T-cell (primary cell): ENCODE measurements around the gene RAP1GAP2. TPM values are rescaled to one million over a fixed set of nuclear protein-coding genes. Genes with fewer than 3 reads are reported as not detected.
A peak's percentile ranks its signal among the peaks of the same experiment; 100 is the strongest.

Experiments used
- ATAC-seq, 4 experiments: fragments of 200-7000 bp in 3 of 4; fragments of 150-1000 bp in 1 of 4; cut with Tn5 transposase; replicated peaks in 1 of 4; 1 replicate in 3 of 4; 2 replicates in 1 of 4; pipeline ENCODE4 v1.10.0; 2021; ENCODE audit warnings: moderate library complexity in 3 of 4, mild to moderate bottlenecking in 2 of 4, moderate number of reproducible peaks in 1 of 4
- CTCF ChIA-PET, 2 donors: fragments of 300-600 bp; sonication (Branson Sonifier 250); formaldehyde crosslinking; loops; one replicate each; lab custom pipeline; 2022; ENCODE audit warnings: antibody characterized with exemption in 2 of 2; lab: Charles Lee
- POLR2A ChIA-PET, 2 donors: fragments of 300-600 bp; sonication (Branson Sonifier 250); formaldehyde crosslinking; loops; one replicate each; lab custom pipeline; 2022; ENCODE audit warnings: antibody characterized with exemption in 2 of 2; lab: Charles Lee
- DNase-seq, 35 experiments: peaks; one replicate each; pipeline versions ENCODE4 v3.0.0 to v3.0.0-alpha.2; 2013 to 2023
- H3K27ac ChIP-seq: one replicate; pipeline ENCODE4 v1.5.1; 2013; ENCODE audit warnings: low read length
- H3K27me3 ChIP-seq, 2 experiments: replicated peaks in 1 of 2; 1 replicate in 1 of 2; 2 replicates in 1 of 2; pipeline versions ENCODE4 v1.6.1 to v1.7.0; 2013; ENCODE audit warnings: low read length in 1 of 2, mixed read lengths in 1 of 2; ENCODE audit not compliant: control insufficient read depth in 2 of 2, insufficient read depth in 2 of 2; ENCODE audit errors: extremely low read depth in 1 of 2
- H3K36me3 ChIP-seq, 2 donors: 1 replicate in 1 of 2; 2 replicates in 1 of 2; pipeline versions ENCODE4 v1.6.1 to v1.7.0; 2013; ENCODE audit warnings: low read length in 1 of 2; ENCODE audit not compliant: control insufficient read depth in 2 of 2, insufficient read depth in 1 of 2; ENCODE audit errors: extremely low read depth in 1 of 2
- H3K4me1 ChIP-seq, 2 experiments: 1 replicate in 1 of 2; 2 replicates in 1 of 2; pipeline versions ENCODE4 v1.6.1 to v1.7.0; 2013; ENCODE audit warnings: low read length in 2 of 2, mixed read lengths in 1 of 2; ENCODE audit not compliant: insufficient read depth in 2 of 2, control insufficient read depth in 1 of 2; ENCODE audit errors: extremely low read depth in 1 of 2
- H3K4me3 ChIP-seq, 2 donors: 1 replicate in 1 of 2; 2 replicates in 1 of 2; pipeline versions ENCODE4 v1.5.1 to v1.7.0; 2013; ENCODE audit warnings: mild to moderate bottlenecking in 2 of 2, low read length in 1 of 2, moderate library complexity in 1 of 2; ENCODE audit not compliant: control insufficient read depth in 1 of 2; ENCODE audit errors: extremely low read depth in 1 of 2
- H3K9me3 ChIP-seq: 2 replicates; pipeline ENCODE4 v1.7.0; 2013
- H3K27ac Mint-ChIP-seq, 2 donors: one replicate each; pipeline ENCODE4 v1.8.0; 2020 to 2021; ENCODE audit warnings: mild to moderate bottlenecking in 2 of 2, mixed read lengths in 2 of 2
- H3K27me3 Mint-ChIP-seq, 2 donors: one replicate each; pipeline ENCODE4 v1.8.0; 2021 to 2022; ENCODE audit warnings: mixed read lengths in 2 of 2
- H3K36me3 Mint-ChIP-seq: one replicate; pipeline ENCODE4 v1.8.0; 2021; ENCODE audit warnings: mixed read lengths
- H3K4me1 Mint-ChIP-seq, 3 donors: one replicate each; pipeline ENCODE4 v1.8.0; 2020 to 2022; ENCODE audit warnings: mixed read lengths in 3 of 3, mild to moderate bottlenecking in 1 of 3
- H3K4me3 Mint-ChIP-seq, 3 donors: one replicate each; pipeline ENCODE4 v1.8.0; 2020 to 2022; ENCODE audit warnings: mild to moderate bottlenecking in 3 of 3, mixed read lengths in 3 of 3, moderate library complexity in 3 of 3
- H3K9me3 Mint-ChIP-seq, 3 donors: one replicate each; pipeline ENCODE4 v1.8.0; 2020 to 2022; ENCODE audit warnings: mixed read lengths in 3 of 3
- WGBS: methylation state at CpG from one replicate; pipeline ENCODE4 v1.1.5; 2013; ENCODE audit warnings: missing lambda C conversion rate; ENCODE audit not compliant: insufficient coverage; 5-methylcytosine and 5-hydroxymethylcytosine counted together
- total RNA-seq, 35 experiments: library from RNA in 6 of 35; stranded (reverse) in 6 of 35; fragments of 120-200 nt in 1 of 35; gene quantifications; one replicate each; pipeline versions ENCODE4 v1.2.1 to v1.2.4 and lab custom pipeline; 2013 to 2026

Gene RAP1GAP2
- total RNA-seq, 5 donors from 2014 or later (not counting 1 experiment from before 2014, with no cell fraction given): 8.0 to 77.7 (median 13.3) TPM

GRCh38 chr17:3002538-3003295, 206.5 kb downstream of the RAP1GAP2 start:
- Mint-ChIP-seq H3K27ac (peak overlapping the region; percentile 67 to 74), H3K4me1 (peaks cover 18 to 36% (median 24%) of the 10 kb centered on the region in 3 donors), H3K36me3 (peaks cover 25% of the 10 kb centered on the region), H3K9me3 (no peaks in the 10 kb centered on the region), H3K4me3 (peak overlapping the region; percentile 4 to 76 (median 21)), H3K27me3 (no peaks in the 10 kb centered on the region)
- Histone ChIP-seq H3K9me3 (no peaks in the 10 kb centered on the region), H3K27ac (no peak overlapping the region), H3K4me1 (peaks cover 2 to 30% of the 10 kb centered on the region in 2 experiments), H3K36me3 (peaks cover 0 to 46% of the 10 kb centered on the region in 2 donors), H3K4me3 (no peak overlapping the region), H3K27me3 (no peaks in the 10 kb centered on the region)
- ChIA-PET POLR2A (no interaction called here), CTCF (no interaction called here)
- peak in 3 of 4 experiments; percentile 18 to 29 (median 21) for ATAC-seq
- DNase-seq: peak in 8 of 35 experiments; percentile 3 to 45 (median 14)
- WGBS: 53% methylated on average over 14 of the region's 14 CpGs

GRCh38 chr17:3003296-3004149, 207.3 kb downstream of the RAP1GAP2 start:
- Histone ChIP-seq H3K4me3 (peak overlapping the region in 1 of 2 donors; percentile 67), H3K9me3 (no peaks in the 10 kb centered on the region), H3K4me1 (peaks cover 2 to 30% of the 10 kb centered on the region in 2 experiments), H3K27ac (no peak overlapping the region), H3K36me3 (peaks cover 6 to 50% of the 10 kb centered on the region in 2 donors), H3K27me3 (no peaks in the 10 kb centered on the region)
- POLR2A ChIA-PET: no interaction called here
- H3K9me3 Mint-ChIP-seq: no peaks in the 10 kb centered on the region
- H3K4me3 Mint-ChIP-seq: peak overlapping the region; percentile 74 to 76 (median 74)
- DNase-seq (peak in 1 of 35 experiments; percentile 33), ATAC-seq (peak in 1 of 4 experiments; percentile 9)
- CTCF ChIA-PET: no interaction called here
- peaks cover 18 to 36% (median 24%) of the 10 kb centered on the region in 3 donors for H3K4me1 Mint-ChIP-seq
- H3K36me3 Mint-ChIP-seq: peaks cover 25% of the 10 kb centered on the region
- peak overlapping the region; percentile 39 to 72 for H3K27ac Mint-ChIP-seq
- WGBS: 83% methylated on average over 18 of the region's 23 CpGs
- no peaks in the 10 kb centered on the region for H3K27me3 Mint-ChIP-seq

GRCh38 chr17:3004150-3004801, 208.0 kb downstream of the RAP1GAP2 start:
- H3K36me3 ChIP-seq: peaks cover 6 to 52% of the 10 kb centered on the region in 2 donors
- peak; percentile 29 to 79 (median 62) for DNase-seq
- POLR2A ChIA-PET: no interaction called here
- H3K27me3 Mint-ChIP-seq: no peaks in the 10 kb centered on the region
- no peak overlapping the region for H3K27ac ChIP-seq
- ATAC-seq: peak; percentile 80 to 86 (median 81)
- no peaks in the 10 kb centered on the region for H3K9me3 Mint-ChIP-seq
- no peaks in the 10 kb centered on the region for H3K27me3 ChIP-seq
- H3K4me1 ChIP-seq: peaks cover 2 to 30% of the 10 kb centered on the region in 2 experiments
- H3K9me3 ChIP-seq: no peaks in the 10 kb centered on the region
- H3K4me1 Mint-ChIP-seq: peaks cover 18 to 36% (median 24%) of the 10 kb centered on the region in 3 donors
- CTCF ChIA-PET: no interaction called here
- H3K36me3 Mint-ChIP-seq: peaks cover 23% of the 10 kb centered on the region
- peak overlapping the region; percentile 74 to 76 (median 74) for H3K4me3 Mint-ChIP-seq
- peak overlapping the region; percentile 42 to 67 for H3K4me3 ChIP-seq
- peak overlapping the region; percentile 49 to 71 for H3K27ac Mint-ChIP-seq
- WGBS: 36% methylated on average over 32 of the region's 36 CpGs

GRCh38 chr17:3004925-3005324, 208.7 kb downstream of the RAP1GAP2 start:
- no peaks in the 10 kb centered on the region for H3K9me3 Mint-ChIP-seq
- peaks cover 2 to 30% of the 10 kb centered on the region in 2 experiments for H3K4me1 ChIP-seq
- H3K36me3 ChIP-seq: peaks cover 6 to 52% of the 10 kb centered on the region in 2 donors
- over 99% methylated on average over 10 of the region's 13 CpGs for WGBS
- no peaks in the 10 kb centered on the region for H3K27me3 ChIP-seq
- no peaks in the 10 kb centered on the region for H3K9me3 ChIP-seq
- ATAC-seq: no peak
- H3K4me3 Mint-ChIP-seq: peak overlapping the region; percentile 74 to 76 (median 74)
- H3K27me3 Mint-ChIP-seq: no peaks in the 10 kb centered on the region
- H3K4me3 ChIP-seq: no peak overlapping the region
- H3K36me3 Mint-ChIP-seq: peaks cover 28% of the 10 kb centered on the region
- H3K27ac ChIP-seq: no peak overlapping the region
- peak overlapping the region in 1 of 2 donors; percentile 71 for H3K27ac Mint-ChIP-seq
- ChIA-PET CTCF (no interaction called here), POLR2A (no interaction called here)
- peaks cover 18 to 36% (median 24%) of the 10 kb centered on the region in 3 donors for H3K4me1 Mint-ChIP-seq
- DNase-seq: no peak

DNA sequence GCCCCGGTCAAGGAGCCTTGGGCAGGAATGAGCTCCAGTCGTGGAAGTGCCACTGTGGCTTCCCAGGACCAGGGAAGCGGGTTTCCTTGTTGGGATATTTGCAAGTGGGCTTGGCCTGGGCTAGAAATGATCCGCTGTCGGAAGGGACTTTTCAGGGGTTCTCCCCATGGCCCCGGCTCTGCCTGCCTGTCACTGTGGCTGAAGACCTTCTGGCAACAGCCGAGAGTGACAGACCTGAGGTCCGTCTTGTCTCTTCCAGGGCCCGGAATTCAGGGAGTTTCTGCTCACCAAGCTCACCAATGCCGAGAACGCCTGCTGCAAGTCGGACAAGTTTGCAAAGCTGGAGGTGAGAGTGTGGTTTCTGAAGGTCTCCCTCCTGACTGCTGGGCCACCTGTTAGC, 209.5 kb downstream of the RAP1GAP2 start:
- ATAC-seq (no peak), DNase-seq (no peak)
- Histone ChIP-seq H3K27me3 (no peaks in the 10 kb centered on the region), H3K4me1 (peaks cover 2 to 30% of the 10 kb centered on the region in 2 experiments), H3K27ac (no peak overlapping the region), H3K9me3 (no peaks in the 10 kb centered on the region), H3K4me3 (no peak overlapping the region), H3K36me3 (peaks cover 6 to 57% of the 10 kb centered on the region in 2 donors)
- peaks cover 33% of the 10 kb centered on the region for H3K36me3 Mint-ChIP-seq
- peaks cover 18 to 36% (median 24%) of the 10 kb centered on the region in 3 donors for H3K4me1 Mint-ChIP-seq
- ChIA-PET POLR2A (no interaction called here), CTCF (interaction anchor here (0.7 to 1.0 kb wide), 2 partner anchors 208 to 222 kb away, joined by 3 to 6 read pairs; no protein-coding TSS in a partner anchor)
- no peak overlapping the region for H3K27ac Mint-ChIP-seq
- no peaks in the 10 kb centered on the region for H3K9me3 Mint-ChIP-seq
- peak overlapping the region in 1 of 3 donors; percentile 31 for H3K4me3 Mint-ChIP-seq
- H3K27me3 Mint-ChIP-seq: no peaks in the 10 kb centered on the region
- 93% methylated on average over 9 of the region's 12 CpGs for WGBS

GRCh38 chr17:3006801-3007200, 210.6 kb downstream of the RAP1GAP2 start:
- no peak overlapping the region for H3K4me3 Mint-ChIP-seq
- H3K27ac ChIP-seq: no peak overlapping the region
- H3K27me3 ChIP-seq: no peaks in the 10 kb centered on the region
- ATAC-seq (no peak), DNase-seq (no peak)
- H3K36me3 Mint-ChIP-seq: peaks cover 33% of the 10 kb centered on the region
- H3K9me3 Mint-ChIP-seq: no peaks in the 10 kb centered on the region
- H3K4me1 Mint-ChIP-seq: peaks cover 18 to 36% (median 24%) of the 10 kb centered on the region in 3 donors
- peaks cover 2 to 30% of the 10 kb centered on the region in 2 experiments for H3K4me1 ChIP-seq
- H3K27me3 Mint-ChIP-seq: no peaks in the 10 kb centered on the region
- H3K4me3 ChIP-seq: no peak overlapping the region
- no peaks in the 10 kb centered on the region for H3K9me3 ChIP-seq
- 97% methylated on average over 4 of the region's 4 CpGs for WGBS
- CTCF ChIA-PET: no interaction called here
- peaks cover 9 to 58% of the 10 kb centered on the region in 2 donors for H3K36me3 ChIP-seq
- POLR2A ChIA-PET: no interaction called here
- H3K27ac Mint-ChIP-seq: no peak overlapping the region
